Ovary (tissue), 3 donors: Measurements from ENCODE around the gene SLC39A11.

Experiments
- CTCF ChIP-seq, 3 donors: fragments of 450-650 bp in 2 of 3; fragments of 200-600 bp in 1 of 3; IDR thresholded peaks; one replicate each; pipeline versions ENCODE4 v1.5.1 to v1.8.0; 2016 to 2022; ENCODE audit warnings: antibody characterized with exemption in 3 of 3, mild to moderate bottlenecking in 1 of 3
- POLR2A ChIP-seq: fragments of 450-650 bp; IDR thresholded peaks from one replicate; pipeline ENCODE4 v1.6.1; 2017; ENCODE audit warnings: antibody characterized with exemption, mild to moderate bottlenecking, moderate library complexity
- donor health status: DM: no; HTN: no; CAD: no.

DNA sequence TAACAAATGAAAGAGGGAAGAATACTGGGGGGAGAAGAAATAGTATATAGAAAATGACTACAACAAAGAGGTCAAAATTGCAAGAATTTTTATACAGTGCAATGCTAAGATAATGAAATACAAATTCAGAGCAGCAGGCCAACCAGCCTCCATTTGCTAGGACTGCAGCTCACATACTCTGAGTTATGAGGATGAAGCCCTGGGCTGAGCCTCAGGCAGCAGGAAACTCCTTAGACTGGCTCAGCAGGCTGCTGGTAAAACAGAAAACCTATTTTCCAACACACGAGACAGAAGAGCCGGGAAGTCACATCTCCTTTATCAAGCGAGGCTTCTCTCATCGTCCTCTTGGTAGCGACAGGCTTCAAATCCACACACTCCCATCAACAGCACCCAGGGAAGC lies 296.5 kb downstream of the SLC39A11 start:
- TF ChIP-seq CTCF (IDR thresholded peaks at IDR 0.05) (no peak), POLR2A (no peak)
